Left colon (tissue), 2 donors: ENCODE results near the gene TBPL2. TPM values are rescaled to one million over a fixed set of nuclear protein-coding genes. Genes with fewer than 3 reads are reported as not detected.

Experiments used
- ATAC-seq: fragments of 200-7000 bp; cut with Tn5 transposase; one replicate; pipeline ENCODE4 v1.9.1; 2020; ENCODE audit warnings: mild to moderate bottlenecking, moderate library complexity
- DNase-seq, 2 donors: peaks; one replicate each; pipeline ENCODE4 v3.0.0-alpha.2; 2020
- intact Hi-C, 2 donors: fragments of 100-400 bp; cut with DNase I in 1 of 2; cut with micrococcal nuclease in 1 of 2; formaldehyde crosslinking; loops; one replicate each; pipeline versions ENCODE4 v1.11.2 to v1.14.0; 2022; cut with DNase I, micrococcal nuclease
- total RNA-seq, 2 donors: library from RNA; stranded (reverse); fragmentation: NEBNext Ultra II Directional; extraction: Animal tissue kit (Norgen Biotek cat#: 25700); gene quantifications; one replicate each; pipeline ENCODE4 v1.2.1, GENCODE V29; 2021
- donor health status: DM: no; HTN: no; CAD: no.
- donor health status: DM: yes; HTN: yes; CAD: no.

Gene TBPL2
- total RNA-seq, 2 donors from 2014 or later: not detected

DNA sequence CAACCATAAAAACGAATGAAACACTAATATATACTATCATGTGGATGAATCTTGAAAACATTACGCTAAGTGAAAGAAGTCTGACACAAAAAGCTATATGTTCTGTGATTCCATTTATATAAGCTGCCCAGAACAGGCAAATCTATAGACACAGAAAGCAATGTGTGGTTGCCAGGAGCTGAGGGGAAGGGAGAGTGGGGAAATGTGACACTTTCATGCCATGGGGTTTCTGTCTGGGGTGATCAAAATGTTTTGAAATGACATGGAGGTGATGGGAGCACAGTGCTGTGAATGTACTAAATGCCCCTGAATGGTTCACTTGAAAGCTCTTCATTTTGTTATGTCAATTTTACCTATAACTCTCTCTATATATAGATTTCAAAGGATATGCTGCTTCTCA is 58.9 kb downstream of the TBPL2 start:
- ATAC-seq (no peak), DNase-seq (no peak)
- intact Hi-C loops: no loop called here

DNA sequence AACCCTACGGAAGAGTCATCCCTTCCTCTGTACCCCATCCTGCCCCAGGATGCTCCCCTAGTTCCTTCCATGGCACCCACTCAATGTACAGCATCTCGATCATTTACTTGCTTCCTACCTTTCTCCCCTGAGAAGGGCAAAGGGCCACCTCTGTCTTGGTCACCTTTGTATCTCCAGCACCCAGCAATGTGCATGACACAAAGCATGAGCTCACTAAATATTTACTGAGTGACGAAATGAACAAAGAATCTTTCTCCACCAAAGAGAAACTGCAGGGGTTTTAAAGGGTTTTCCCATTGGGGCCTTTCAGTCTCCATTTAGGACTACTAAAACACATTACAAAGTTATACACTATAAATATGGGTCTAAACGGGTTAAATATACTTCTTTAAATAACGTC is 59.4 kb downstream of the TBPL2 start:
- ATAC-seq (no peak), DNase-seq (no peak)
- intact Hi-C loops: no loop called here

DNA sequence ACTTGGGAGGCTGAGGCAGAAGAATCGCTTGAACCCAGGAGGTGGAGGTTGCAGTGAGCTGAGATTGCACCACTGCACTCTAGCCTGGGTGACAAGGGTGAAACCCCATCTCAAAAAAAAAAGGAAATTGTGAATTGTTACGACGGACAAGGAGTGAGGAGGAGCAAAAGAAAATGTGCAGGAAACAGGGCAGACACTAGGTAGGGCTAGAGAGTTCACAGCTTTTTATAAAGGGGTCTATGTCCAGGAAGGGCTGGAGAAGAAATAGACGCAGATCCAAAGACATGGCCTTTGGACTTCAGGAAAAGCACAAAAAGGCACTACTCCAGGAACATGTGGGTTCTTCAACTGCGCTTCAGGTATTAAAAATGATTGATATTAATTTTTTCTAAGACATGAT is 63.2 kb downstream of the TBPL2 start:
- DNase-seq (no peak), ATAC-seq (no peak)
- intact Hi-C loops: no loop called here

DNA sequence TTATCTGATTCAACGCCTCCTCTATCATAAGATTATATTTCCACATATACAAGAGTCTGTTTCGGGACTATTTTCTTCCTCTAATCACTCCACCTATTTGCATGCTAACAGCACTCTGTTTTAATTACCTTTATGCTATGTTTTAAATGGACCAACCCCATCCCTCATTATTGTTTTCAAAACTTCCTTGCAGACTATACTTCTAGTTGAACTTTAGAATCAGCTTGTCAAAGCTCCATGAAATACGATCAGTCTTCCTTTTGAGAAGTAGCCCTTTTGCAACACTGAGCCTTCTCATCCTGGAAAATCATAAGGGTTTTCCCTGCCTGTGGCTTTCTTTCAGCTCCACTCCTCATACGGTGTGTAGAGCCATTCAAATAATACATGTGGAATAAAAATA is 65.6 kb downstream of the TBPL2 start:
- DNase-seq (no peak), ATAC-seq (peak; percentile 72)
- intact Hi-C loops: no loop called here

- DNase-seq (no peak), ATAC-seq (peak; percentile 80)
- intact Hi-C loops: no loop called here
Measured at GRCh38 chr14:55373784-55374705, 66.4 kb downstream of the TBPL2 start.

DNA sequence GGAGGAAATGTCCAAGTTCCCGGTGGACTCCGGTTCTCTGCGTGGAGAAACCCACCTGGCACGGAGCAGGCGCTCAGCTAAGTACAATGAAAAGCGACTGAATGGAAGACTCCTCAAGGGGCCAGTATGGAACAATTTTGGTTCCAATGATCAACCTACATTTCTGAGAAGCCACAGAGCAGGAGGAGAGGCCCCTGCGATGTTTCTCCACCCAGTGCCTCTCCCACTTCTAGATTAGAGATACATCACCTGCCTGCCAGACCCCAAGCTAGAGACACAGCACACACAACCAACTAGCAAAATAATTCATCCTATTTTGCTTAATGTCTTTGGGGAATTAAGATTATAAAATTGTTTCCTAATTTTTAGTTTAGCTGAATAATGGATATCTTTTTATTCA is 67.6 kb downstream of the TBPL2 start:
- intact Hi-C loops: no loop called here
- ATAC-seq (no peak), DNase-seq (no peak)

GRCh38 chr14:55372423-55372822 is 68.0 kb downstream of the TBPL2 start:
- DNase-seq: no peak
- intact Hi-C loops: no loop called here
- no peak for ATAC-seq

GRCh38 chr14:55370883-55371455 is 69.4 kb downstream of the TBPL2 start:
- intact Hi-C loops: no loop called here
- no peak for DNase-seq
- no peak for ATAC-seq

DNA sequence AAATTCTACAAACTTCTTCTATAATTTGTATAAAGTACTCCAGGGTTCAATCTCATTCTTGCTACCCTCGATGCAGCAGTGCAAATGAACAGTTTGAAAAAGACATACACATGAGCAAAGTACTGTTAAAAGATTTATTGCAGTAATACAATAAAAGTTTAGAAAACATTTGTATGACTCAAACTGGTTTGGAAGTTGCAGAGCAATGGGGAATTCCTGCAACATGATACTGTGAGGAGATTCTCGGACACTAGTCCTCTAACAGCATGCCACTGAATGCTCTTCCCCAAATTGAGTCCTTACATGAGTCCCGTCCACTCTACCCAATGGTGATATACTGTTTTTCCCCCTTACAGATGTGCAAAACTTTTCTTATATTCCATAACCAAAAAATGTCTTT is 74.1 kb downstream of the TBPL2 start:
- peak; percentile 64 for ATAC-seq
- intact Hi-C loops: no loop called here
- DNase-seq: no peak

Other genes starting within 250 kb of the TBPL2 start
- 1 to 10 TPM; 4.0 to 8.1 TPM for gene DLGAP5, start 249.0 kb downstream of the TBPL2 start, total RNA-seq
- 10 to 100 TPM; 76.2 to 81.9 TPM for gene FBXO34, start 169.2 kb downstream of the TBPL2 start, total RNA-seq
- gene ATG14, start 28.8 kb downstream of the TBPL2 start, total RNA-seq: 10 to 100 TPM in 1 of 2 donors, 1 to 10 TPM in 1; 6.3 to 10.0 TPM
- 100 to 1,000 TPM; 210 to 241 TPM for gene KTN1, start 139.6 kb upstream of the TBPL2 start, total RNA-seq